ENCODE data around the gene SEC14L5.

GRCh38 chr16:4926928-4927327 lies 31.2 kb upstream of the SEC14L5 start:
- no peak for TF ChIP-seq CTCF (conservative IDR thresholded peaks at IDR 0.05)
- TF ChIP-seq EZH2 (IDR thresholded peaks at IDR 0.05; ENCODE audit: low read depth): no peak
